Right cardiac atrium (tissue), 5 donors: ENCODE data around the gene SBK3. TPM values are rescaled to one million over a fixed set of nuclear protein-coding genes. Genes with fewer than 3 reads are reported as not detected.

Source experiments
- ATAC-seq, 2 donors: fragments of 200-7000 bp; cut with Tn5 transposase; one replicate each; pipeline versions ENCODE4 v1.8.0 to v1.9.1; 2020; ENCODE audit warnings: moderate library complexity in 2 of 2, mild to moderate bottlenecking in 1 of 2
- DNase-seq, 3 donors: peaks; one replicate each; pipeline ENCODE4 v3.0.0-alpha.2; 2020
- H3K27ac ChIP-seq: one replicate; pipeline ENCODE4 v1.5.1; 2013; ENCODE audit warnings: mild to moderate bottlenecking, low read length, control low read depth, moderate library complexity
- H3K27me3 ChIP-seq: one replicate; pipeline ENCODE4 v1.6.1; 2013; ENCODE audit not compliant: control insufficient read depth, insufficient read depth
- H3K4me1 ChIP-seq: one replicate; pipeline ENCODE4 v1.6.1; 2013; ENCODE audit warnings: low read length; ENCODE audit not compliant: control insufficient read depth, insufficient read depth
- H3K4me3 ChIP-seq: one replicate; pipeline ENCODE4 v1.5.1; 2013; ENCODE audit warnings: low read length, control low read depth
- H3K9me3 ChIP-seq: one replicate; pipeline ENCODE4 v1.6.1; 2013; ENCODE audit warnings: low read length; ENCODE audit not compliant: control insufficient read depth
- WGBS: extraction: QIAGEN DNeasy Blood & Tissue Kit; methylation state at CpG from one replicate; pipeline ENCODE4 v1.1.7; 2013; 5-methylcytosine and 5-hydroxymethylcytosine counted together
- intact Hi-C, 4 donors: fragments of 100-400 bp; cut with DNase I; formaldehyde crosslinking; loops; one replicate each; pipeline versions ENCODE4 v1.11.0 to v1.14.0; 2022 to 2023
- polyA plus RNA-seq: library from polyadenylated mRNA; stranded (reverse); fragments of 200-250 nt; gene quantifications from one replicate; pipeline ENCODE4 v1.2.3, GENCODE V29; 2013
- total RNA-seq, 4 donors: library from RNA; stranded (reverse); fragmentation: NEBNext Ultra II Directional; extraction: Animal tissue kit (Norgen Biotek cat#: 25700); gene quantifications; one replicate each; pipeline ENCODE4 v1.2.1, GENCODE V29; 2021
- donor health status: healthy with polysubstance abuse.
- donor health status: DM: no; HTN: yes; CAD: no.
- donor health status: DM: no; HTN: no; CAD: no.
- donor health status: DM: no; HTN: yes; CAD: no; lungs with severe emphysema.
- donor health status: DM: yes; HTN: yes; CAD: no.

Gene SBK3
- total and polyA plus RNA-seq, 5 donors, result 80.3 to 211 (median 103) TPM

- H3K27me3 ChIP-seq, result no peaks in the 10 kb centered on the region
- no peaks in the 10 kb centered on the region for H3K4me1 ChIP-seq
- intact Hi-C loops, result no loop called here
- no peak overlapping the region for H3K27ac ChIP-seq
- DNase-seq (peak in 1 of 3 donors; percentile 5), ATAC-seq (no peak)
- no peak overlapping the region for H3K4me3 ChIP-seq
- 73% methylated on average over 5 of the region's 5 CpGs for WGBS
- no peaks in the 10 kb centered on the region for H3K9me3 ChIP-seq
Observed at GRCh38 chr19:55552206-55552605, 6.9 kb upstream of the SBK3 start.

- no peak for ATAC-seq
- Histone ChIP-seq H3K4me3 (no peak overlapping the region), H3K4me1 (no peaks in the 10 kb centered on the region), H3K27ac (no peak overlapping the region), H3K27me3 (no peaks in the 10 kb centered on the region), H3K9me3 (no peaks in the 10 kb centered on the region)
- 39% methylated on average over 7 of the region's 7 CpGs for WGBS
- DNase-seq, result no peak
- intact Hi-C loops, result no loop called here
Observed at GRCh38 chr19:55550321-55550650, 4.9 kb upstream of the SBK3 start.

DNA sequence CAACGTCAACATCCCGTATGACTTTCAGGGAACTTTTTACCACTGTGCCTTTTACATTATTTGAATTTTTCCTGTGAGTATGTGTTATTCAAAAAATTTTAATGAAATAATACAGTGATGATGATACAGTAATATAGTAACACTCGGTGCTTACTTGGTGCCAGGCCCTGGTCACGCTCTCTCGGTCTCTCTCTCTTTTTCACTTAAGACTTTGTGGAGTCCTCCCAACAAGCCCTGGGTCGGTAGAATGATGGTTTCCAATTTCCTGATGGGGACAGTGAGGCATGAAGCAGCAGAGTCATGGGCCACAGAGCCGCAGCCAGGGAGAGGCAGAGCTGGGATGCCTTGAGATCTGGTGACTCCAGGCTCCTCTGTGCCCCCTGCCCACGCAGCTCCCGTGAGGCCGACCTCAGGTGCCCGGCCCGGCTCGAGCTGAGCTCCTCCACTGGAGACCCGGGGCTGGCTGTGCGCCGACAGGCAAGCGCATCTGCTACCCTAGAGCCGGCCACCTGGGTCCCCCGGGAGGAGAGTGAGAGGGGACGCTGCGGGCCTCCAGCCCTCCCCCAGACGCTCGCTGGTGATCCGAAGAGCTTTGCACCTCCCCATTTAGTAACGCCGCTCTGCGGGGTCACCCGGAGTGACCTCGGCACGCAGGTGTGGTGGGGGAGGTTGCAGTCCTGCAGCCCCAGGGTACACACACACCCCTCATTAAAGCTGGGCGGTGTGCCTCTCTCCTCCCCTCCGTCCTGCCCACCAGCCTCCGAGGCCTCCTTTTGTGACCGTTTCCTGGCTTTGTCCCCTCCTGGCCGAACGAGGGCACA is 4.4 kb upstream of the SBK3 start:
- 15% methylated on average over 36 of the region's 36 CpGs for WGBS
- intact Hi-C loops, result no loop called here
- peak in 2 of 3 donors; percentile 51 to 71 for DNase-seq
- Histone ChIP-seq H3K9me3 (no peaks in the 10 kb centered on the region), H3K4me3 (peak overlapping the region; percentile 8), H3K4me1 (no peaks in the 10 kb centered on the region), H3K27me3 (no peaks in the 10 kb centered on the region), H3K27ac (peak overlapping the region; percentile 82)
- ATAC-seq, result no peak

DNA sequence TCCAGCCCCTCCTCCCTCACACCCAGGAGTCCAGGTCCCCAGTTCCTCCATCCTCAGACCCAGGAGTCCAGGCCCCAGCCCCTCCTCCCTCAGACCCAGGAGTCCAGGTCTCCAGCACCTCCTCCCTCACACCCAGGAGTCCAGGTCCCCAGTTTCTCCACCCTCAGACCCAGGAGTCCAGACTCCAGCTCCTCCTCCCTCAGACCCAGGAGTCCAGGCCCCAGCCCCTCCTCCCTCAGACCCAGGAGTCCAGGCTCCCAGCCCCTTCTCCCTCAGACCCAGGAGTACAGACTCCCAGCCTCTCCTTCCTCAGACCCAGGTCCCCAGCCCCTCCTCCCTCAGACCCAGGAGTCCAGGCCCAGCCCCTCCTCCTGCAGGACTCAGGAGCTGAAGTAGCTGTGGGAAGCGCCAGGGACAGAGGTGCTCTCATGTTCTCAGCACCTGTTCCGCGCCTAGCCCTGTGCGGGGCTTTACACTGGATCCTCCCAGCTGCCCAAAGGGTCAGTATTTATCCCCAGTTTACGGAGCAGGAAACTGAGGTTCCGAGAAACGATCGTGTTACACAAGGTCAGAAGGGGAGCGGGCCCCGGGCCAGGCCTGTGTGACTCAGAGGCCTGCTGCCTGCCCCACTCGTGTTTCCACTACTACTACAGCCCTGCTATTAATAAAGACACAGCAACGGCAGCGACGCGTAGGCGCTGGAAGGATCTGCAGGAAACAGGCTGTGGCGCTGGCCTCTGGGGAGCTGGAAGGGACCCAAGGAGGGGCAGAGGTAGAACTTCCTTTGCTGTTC is 1.7 kb upstream of the SBK3 start:
- Histone ChIP-seq H3K4me1 (no peaks in the 10 kb centered on the region), H3K4me3 (no peak overlapping the region), H3K9me3 (no peaks in the 10 kb centered on the region), H3K27ac (peak overlapping the region; percentile 84), H3K27me3 (no peaks in the 10 kb centered on the region)
- DNase-seq, result peak; percentile 91 to 94 (median 93)
- 25% methylated on average over 17 of the region's 17 CpGs for WGBS
- intact Hi-C loops, result no loop called here
- peak; percentile 79 to 90 for ATAC-seq

DNA sequence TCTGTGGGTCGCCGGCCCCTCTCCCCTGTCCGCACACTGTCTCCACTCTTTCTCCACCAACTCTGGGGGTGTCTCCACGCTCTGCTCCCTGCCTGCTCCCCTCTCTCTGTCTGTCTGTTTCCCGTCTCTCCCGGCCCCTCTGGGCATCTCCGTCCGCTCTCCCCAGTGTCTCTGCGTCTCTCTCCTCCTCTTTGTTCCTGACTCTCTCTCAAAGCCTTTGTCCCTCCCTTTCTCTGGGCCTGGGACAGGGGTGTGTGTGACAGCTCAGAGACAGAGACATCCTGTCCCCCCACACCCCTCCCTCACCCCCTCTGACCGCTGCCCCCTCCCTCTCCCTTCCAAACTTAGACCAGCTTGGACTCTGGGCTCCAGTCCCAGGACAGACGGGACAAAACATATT is 668 bp upstream of the SBK3 start:
- intact Hi-C loops, result no loop called here
- WGBS, result 20% methylated on average over 11 of the region's 11 CpGs
- Histone ChIP-seq H3K27ac (peak overlapping the region; percentile 97), H3K4me3 (peak overlapping the region; percentile 42), H3K27me3 (no peaks in the 10 kb centered on the region), H3K9me3 (no peaks in the 10 kb centered on the region), H3K4me1 (no peaks in the 10 kb centered on the region)
- ATAC-seq (peak; percentile 74 to 77), DNase-seq (peak; percentile 51 to 79 (median 64))

GRCh38 chr19:55544776-55545439 is 435 bp downstream of the SBK3 start:
- peak in 2 of 3 donors; percentile 52 to 68 for DNase-seq
- Histone ChIP-seq H3K9me3 (no peaks in the 10 kb centered on the region), H3K4me1 (no peaks in the 10 kb centered on the region), H3K27ac (peak overlapping the region; percentile 97), H3K27me3 (no peaks in the 10 kb centered on the region), H3K4me3 (peak overlapping the region; percentile 42)
- ATAC-seq, result peak in 1 of 2 donors; percentile 6
- 63% methylated on average over 23 of the region's 23 CpGs for WGBS
- intact Hi-C loops, result no loop called here

- intact Hi-C loops, result no loop called here
- peak overlapping the region; percentile 19 for H3K27ac ChIP-seq
- no peaks in the 10 kb centered on the region for H3K27me3 ChIP-seq
- DNase-seq (peak in 2 of 3 donors; percentile 39 to 44), ATAC-seq (no peak)
- H3K4me3 ChIP-seq, result no peak overlapping the region
- WGBS, result 83% methylated on average over 15 of the region's 15 CpGs
- no peaks in the 10 kb centered on the region for H3K9me3 ChIP-seq
- no peaks in the 10 kb centered on the region for H3K4me1 ChIP-seq
Observed at GRCh38 chr19:55544014-55544413, 1.3 kb downstream of the SBK3 start.

DNA sequence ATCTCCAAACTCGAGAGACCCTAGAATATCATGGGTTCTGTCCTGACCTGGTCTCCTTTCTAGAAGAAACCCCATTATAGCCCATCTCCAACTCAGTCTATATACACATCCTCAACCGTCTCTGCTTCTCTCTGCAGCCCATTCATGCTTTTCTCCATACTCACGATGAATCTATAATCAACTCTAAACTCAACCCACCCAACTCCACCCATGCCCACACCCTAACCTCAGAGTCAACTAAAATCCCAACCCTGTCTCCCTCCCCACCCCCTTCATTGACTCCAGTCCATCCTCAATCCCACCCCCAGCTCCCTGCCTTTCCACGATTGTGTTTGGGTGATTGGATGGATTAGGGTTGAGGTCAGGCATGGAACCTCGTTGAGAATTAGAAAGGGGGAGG is 1.8 kb downstream of the SBK3 start:
- Histone ChIP-seq H3K4me3 (no peak overlapping the region), H3K9me3 (no peaks in the 10 kb centered on the region), H3K27ac (no peak overlapping the region), H3K4me1 (no peaks in the 10 kb centered on the region), H3K27me3 (no peaks in the 10 kb centered on the region)
- DNase-seq, result peak in 1 of 3 donors; percentile 4
- WGBS, result 80% methylated on average over 5 of the region's 5 CpGs
- intact Hi-C loops, result no loop called here
- no peak for ATAC-seq

GRCh38 chr19:55542292-55542855 is 3.0 kb downstream of the SBK3 start:
- H3K27me3 ChIP-seq, result no peaks in the 10 kb centered on the region
- intact Hi-C loops, result no loop called here
- WGBS, result 91% methylated on average over 7 of the region's 7 CpGs

DNA sequence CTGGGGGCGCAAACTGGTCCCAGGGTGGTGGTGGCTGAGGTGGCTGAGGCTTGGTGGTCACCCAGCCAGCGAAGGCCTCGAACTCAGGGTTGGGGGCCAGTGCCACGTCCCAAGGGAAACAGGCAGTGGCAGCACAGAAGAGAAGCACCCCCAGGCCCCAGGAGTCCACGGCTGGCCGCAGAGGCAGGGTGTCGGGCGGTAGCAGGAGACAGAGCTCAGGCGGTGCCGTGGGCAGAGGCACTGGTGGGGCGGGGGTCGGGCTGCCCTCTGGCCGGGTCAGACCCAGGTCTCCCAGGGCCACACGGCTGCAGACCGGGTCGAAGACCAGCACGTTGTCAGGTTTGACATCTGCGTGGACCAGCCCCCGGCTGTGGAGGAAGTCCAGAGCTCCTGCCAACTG is 4.3 kb downstream of the SBK3 start:
- ATAC-seq, result no peak
- Histone ChIP-seq H3K4me1 (no peaks in the 10 kb centered on the region), H3K27ac (no peak overlapping the region), H3K4me3 (no peak overlapping the region), H3K9me3 (no peaks in the 10 kb centered on the region), H3K27me3 (no peaks in the 10 kb centered on the region)
- whole genome bisulfite sequencing, result 74% methylated on average over 19 of the region's 19 CpGs
- peak in 2 of 3 donors; percentile 55 to 57 for DNase-seq
- intact Hi-C loops, result no loop called here

More at GRCh38 chr19:55542292-55542855, 3.0 kb downstream of the SBK3 start:
- ATAC-seq (no peak), DNase-seq (peak in 2 of 3 donors; percentile 1 to 11)
- Histone ChIP-seq H3K27ac (no peak overlapping the region), H3K4me1 (no peaks in the 10 kb centered on the region), H3K4me3 (no peak overlapping the region), H3K9me3 (no peaks in the 10 kb centered on the region)
